Upper lobe of right lung (tissue), 1 donor: ENCODE data around the gene CHST3. TPM values are rescaled to one million over a fixed set of nuclear protein-coding genes. Genes with fewer than 3 reads are reported as not detected.

Source experiments
- ATAC-seq: fragments of 200-7000 bp; cut with Tn5 transposase; one replicate; pipeline ENCODE4 v1.9.1; 2020; ENCODE audit warnings: mild to moderate bottlenecking, moderate library complexity
- DNase-seq: peaks from one replicate; pipeline ENCODE4 v3.0.0-alpha.2; 2020
- H3K27ac ChIP-seq: fragments of 200-600 bp; one replicate; pipeline ENCODE4 v1.8.0; 2022
- H3K27me3 ChIP-seq: fragments of 200-600 bp; one replicate; pipeline ENCODE4 v1.8.0; 2022; ENCODE audit warnings: mild to moderate bottlenecking
- H3K36me3 ChIP-seq: fragments of 200-600 bp; one replicate; pipeline ENCODE4 v1.8.0; 2022
- H3K4me1 ChIP-seq: fragments of 200-600 bp; one replicate; pipeline ENCODE4 v1.8.0; 2022
- H3K4me3 ChIP-seq: fragments of 200-600 bp; one replicate; pipeline ENCODE4 v1.8.0; 2022; ENCODE audit warnings: mild to moderate bottlenecking
- H3K9me3 ChIP-seq: fragments of 200-600 bp; one replicate; pipeline ENCODE4 v1.8.0; 2022
- intact Hi-C: fragments of 100-400 bp; cut with DNase I; formaldehyde crosslinking; loops from one replicate; pipeline ENCODE4 v1.11.0; 2022
- total RNA-seq: library from RNA; stranded (reverse); fragmentation: NEBNext Ultra II Directional; extraction: Animal tissue kit (Norgen Biotek cat#: 25700); gene quantifications from one replicate; pipeline ENCODE4 v1.2.1, GENCODE V29; 2021
- TF ChIP-seq, protein P1 (sequence below): fragments of 200-600 bp; IDR thresholded peaks from one replicate; pipeline ENCODE4 v1.8.0; 2022; ENCODE audit warnings: antibody characterized with exemption
- donor health status: DM: no; HTN: yes; CAD: no; lungs with severe emphysema.

CHST3 gene
- total RNA-seq, 1 donor from 2014 or later: 15.6 TPM

DNA sequence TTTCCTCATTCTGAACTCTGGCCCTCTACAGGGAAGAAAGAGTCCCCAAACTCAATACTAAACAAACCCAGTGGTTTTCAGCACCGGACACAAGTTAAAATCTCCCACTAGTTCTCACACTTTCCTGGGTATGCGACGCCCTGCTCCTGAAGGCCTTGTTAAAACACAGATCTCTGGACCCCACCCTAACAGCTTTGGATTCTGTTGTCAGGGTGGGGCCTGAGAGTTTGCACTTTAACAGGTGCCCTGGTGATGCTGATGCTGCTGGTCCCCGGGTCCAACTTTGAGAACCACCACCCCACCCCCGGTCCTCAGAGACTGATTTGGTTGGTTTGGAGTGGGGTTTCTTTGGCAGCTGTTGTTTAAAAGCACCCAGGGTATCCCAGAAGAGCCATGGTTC, 61.6 kb downstream of the CHST3 start:
- ATAC-seq: no peak
- Histone ChIP-seq H3K27me3 (no peaks in the 10 kb centered on the region), H3K9me3 (no peaks in the 10 kb centered on the region), H3K27ac (no peak overlapping the region), H3K4me3 (no peak overlapping the region), H3K4me1 (peaks cover 12% of the 10 kb centered on the region), H3K36me3 (no peaks in the 10 kb centered on the region)
- TF ChIP-seq, protein P1, sequence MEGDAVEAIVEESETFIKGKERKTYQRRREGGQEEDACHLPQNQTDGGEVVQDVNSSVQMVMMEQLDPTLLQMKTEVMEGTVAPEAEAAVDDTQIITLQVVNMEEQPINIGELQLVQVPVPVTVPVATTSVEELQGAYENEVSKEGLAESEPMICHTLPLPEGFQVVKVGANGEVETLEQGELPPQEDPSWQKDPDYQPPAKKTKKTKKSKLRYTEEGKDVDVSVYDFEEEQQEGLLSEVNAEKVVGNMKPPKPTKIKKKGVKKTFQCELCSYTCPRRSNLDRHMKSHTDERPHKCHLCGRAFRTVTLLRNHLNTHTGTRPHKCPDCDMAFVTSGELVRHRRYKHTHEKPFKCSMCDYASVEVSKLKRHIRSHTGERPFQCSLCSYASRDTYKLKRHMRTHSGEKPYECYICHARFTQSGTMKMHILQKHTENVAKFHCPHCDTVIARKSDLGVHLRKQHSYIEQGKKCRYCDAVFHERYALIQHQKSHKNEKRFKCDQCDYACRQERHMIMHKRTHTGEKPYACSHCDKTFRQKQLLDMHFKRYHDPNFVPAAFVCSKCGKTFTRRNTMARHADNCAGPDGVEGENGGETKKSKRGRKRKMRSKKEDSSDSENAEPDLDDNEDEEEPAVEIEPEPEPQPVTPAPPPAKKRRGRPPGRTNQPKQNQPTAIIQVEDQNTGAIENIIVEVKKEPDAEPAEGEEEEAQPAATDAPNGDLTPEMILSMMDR: no peak
- no peak for DNase-seq
- intact Hi-C loops: no loop called here

DNA sequence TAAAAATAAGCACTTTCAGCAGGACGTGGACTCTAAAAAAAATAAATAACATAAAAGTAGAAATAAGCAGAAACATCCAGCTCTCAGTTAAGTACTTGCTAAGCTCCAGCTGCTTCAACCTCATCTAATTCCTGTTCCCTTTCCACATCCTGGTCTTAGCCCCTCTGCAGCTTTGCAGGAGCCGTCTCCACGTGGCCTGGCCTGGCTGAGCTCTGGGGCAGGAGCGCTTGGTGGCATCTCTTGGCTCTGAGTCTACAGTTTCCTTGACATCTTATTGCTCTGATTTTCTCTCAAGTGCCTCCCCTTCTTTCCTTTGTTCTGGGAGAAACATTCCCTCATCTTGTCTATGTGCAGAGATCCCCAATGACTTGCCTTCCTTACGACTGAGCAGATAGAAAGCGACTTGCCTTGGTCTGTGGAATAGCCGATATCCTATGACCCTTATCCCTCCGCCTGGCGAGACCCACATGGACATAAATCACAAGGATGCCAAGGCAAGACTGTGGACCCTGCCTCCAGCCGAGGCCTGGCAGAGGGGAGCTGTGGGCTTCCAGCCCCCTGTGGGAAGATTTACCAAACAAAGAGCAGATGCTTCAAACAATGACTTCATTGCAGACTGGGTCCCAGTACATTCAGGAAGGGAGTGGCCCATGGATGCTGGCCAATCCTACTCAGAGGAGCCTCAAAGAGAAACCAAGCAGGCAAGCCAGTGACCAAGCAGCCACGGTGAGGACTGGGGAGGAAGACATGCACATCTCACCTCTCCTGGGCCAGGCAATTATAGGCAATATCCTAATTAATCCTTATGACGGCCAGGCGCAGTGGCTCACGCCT, 62.3 kb downstream of the CHST3 start:
- H3K9me3 ChIP-seq: no peaks in the 10 kb centered on the region
- no peaks in the 10 kb centered on the region for H3K27me3 ChIP-seq
- H3K27ac ChIP-seq: no peak overlapping the region
- ATAC-seq (peak; percentile 55), DNase-seq (no peak)
- intact Hi-C loops: no loop called here
- TF ChIP-seq, protein P1: no peak
- H3K36me3 ChIP-seq: no peaks in the 10 kb centered on the region
- H3K4me1 ChIP-seq: peaks cover 5% of the 10 kb centered on the region
- H3K4me3 ChIP-seq: no peak overlapping the region

DNA sequence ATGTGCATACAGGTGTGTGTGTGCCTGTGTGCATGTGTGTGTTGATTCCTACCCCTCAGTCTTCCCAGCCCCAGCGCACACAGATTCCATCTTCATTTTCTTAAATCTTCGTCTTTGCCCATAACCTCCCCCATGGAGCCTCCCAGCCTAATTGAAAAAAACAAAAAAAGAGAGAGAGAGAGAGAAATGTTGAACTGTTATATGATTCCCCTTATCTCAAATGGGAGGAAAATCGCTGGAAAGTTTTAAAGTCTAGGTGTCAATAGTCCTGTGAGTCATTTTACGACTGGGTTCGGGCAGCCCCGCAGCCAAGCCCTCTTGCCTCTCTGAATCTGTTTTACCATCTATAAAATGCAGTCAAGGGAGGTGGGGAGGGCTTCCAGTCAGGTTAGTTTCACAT, 63.3 kb downstream of the CHST3 start:
- no peak for DNase-seq
- Histone ChIP-seq H3K27me3 (no peaks in the 10 kb centered on the region), H3K36me3 (no peaks in the 10 kb centered on the region), H3K27ac (no peak overlapping the region), H3K9me3 (no peaks in the 10 kb centered on the region), H3K4me1 (no peaks in the 10 kb centered on the region), H3K4me3 (no peak overlapping the region)
- TF ChIP-seq, protein P1: no peak
- intact Hi-C loops: no loop called here
- ATAC-seq: no peak

DNA sequence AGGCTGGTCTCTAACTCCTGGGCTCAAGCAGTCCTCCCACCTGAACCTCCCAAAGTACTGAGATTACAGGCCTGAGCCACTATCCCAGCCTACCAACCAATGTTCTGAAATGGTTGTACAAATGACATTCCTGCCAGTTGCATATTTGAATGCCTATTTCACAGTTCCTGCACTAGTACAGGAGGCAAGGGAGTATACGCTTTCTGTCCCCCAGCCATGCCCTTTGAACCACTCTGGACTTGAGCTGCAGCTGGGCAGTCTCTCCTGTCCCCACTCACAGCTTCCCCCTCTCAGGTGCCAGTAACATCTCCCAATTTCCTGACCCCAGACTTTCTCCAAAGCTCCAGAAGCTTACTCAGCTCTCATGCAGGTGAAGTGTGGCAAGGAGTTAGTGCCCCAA, 65.2 kb downstream of the CHST3 start:
- DNase-seq (no peak), ATAC-seq (no peak)
- no peak overlapping the region for H3K4me3 ChIP-seq
- no peaks in the 10 kb centered on the region for H3K27me3 ChIP-seq
- H3K4me1 ChIP-seq: no peaks in the 10 kb centered on the region
- no peaks in the 10 kb centered on the region for H3K36me3 ChIP-seq
- no peaks in the 10 kb centered on the region for H3K9me3 ChIP-seq
- no peak overlapping the region for H3K27ac ChIP-seq
- intact Hi-C loops: no loop called here
- TF ChIP-seq, protein P1: no peak

DNA sequence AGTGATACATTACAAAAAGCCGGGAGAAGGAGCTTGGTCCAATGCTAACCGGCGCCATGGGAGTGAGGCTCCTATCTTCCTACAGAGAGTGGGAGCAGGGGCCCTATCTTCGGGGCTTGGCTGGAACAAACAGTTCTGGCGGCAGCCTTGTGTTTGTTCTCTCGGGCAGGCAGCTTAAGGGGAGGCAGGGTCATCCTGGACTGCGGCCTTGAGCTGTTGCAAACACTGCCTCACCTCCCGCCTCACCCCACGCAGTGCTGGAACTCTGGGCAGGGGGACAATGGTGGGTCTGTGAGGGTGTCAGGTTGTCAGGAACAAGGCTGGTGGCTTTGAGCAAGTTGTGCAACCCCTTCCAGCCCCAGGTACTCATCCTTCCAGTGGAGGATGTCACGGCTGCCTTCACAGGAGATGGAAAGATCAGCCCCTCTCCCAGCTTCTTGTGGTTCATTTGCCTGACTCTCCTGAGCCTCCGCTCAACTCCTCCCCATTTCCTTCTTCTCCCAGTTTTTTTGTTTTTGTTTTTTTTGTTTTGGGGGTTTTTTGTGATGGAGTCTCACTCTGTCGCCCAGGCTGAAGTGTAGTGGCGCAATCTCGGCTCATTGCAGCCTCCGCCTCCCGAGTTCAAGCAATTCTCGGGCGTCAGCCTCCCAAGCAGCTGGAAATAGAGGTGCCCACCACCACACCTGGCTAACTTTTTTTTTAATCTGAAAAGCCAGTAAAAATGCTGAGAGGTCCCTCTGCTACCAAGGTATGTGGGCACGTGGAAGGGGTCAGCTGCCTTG, 66.8 kb downstream of the CHST3 start:
- H3K4me3 ChIP-seq: no peak overlapping the region
- no peaks in the 10 kb centered on the region for H3K4me1 ChIP-seq
- no peak overlapping the region for H3K27ac ChIP-seq
- DNase-seq (no peak), ATAC-seq (peak; percentile 66)
- H3K9me3 ChIP-seq: no peaks in the 10 kb centered on the region
- intact Hi-C loops: no loop called here
- no peaks in the 10 kb centered on the region for H3K36me3 ChIP-seq
- TF ChIP-seq, protein P1: no peak
- H3K27me3 ChIP-seq: no peaks in the 10 kb centered on the region
